Karpas-422 (cell line): ENCODE measurements around the gene CWC27. TPM values are rescaled to one million over a fixed set of nuclear protein-coding genes. Genes with fewer than 3 reads are reported as not detected.

Source experiments
- DNase-seq: peaks from one replicate; pipeline ENCODE4 v3.0.0-alpha.2; 2015
- H2AFZ ChIP-seq: fragments of 200-600 bp; sonication (generic); 2 replicates; pipeline ENCODE4 v1.6.1; 2014; ENCODE audit warnings: antibody characterized with exemption, low read length, mixed read lengths
- H3K27ac ChIP-seq: fragments of 200-600 bp; sonication (generic); 2 replicates; pipeline ENCODE4 v1.5.1; 2014; ENCODE audit warnings: mild to moderate bottlenecking, low read length, moderate library complexity
- H3K27me3 ChIP-seq: fragments of 200-600 bp; sonication (generic); 2 replicates; pipeline ENCODE4 v1.6.1; 2014; ENCODE audit warnings: low read length, mixed read lengths
- H3K36me3 ChIP-seq: fragments of 200-600 bp; sonication (generic); 2 replicates; pipeline ENCODE4 v1.6.1; 2014; ENCODE audit warnings: low read length, mixed read lengths; ENCODE audit not compliant: insufficient read depth
- H3K4me1 ChIP-seq: fragments of 200-600 bp; sonication (generic); 2 replicates; pipeline ENCODE4 v1.6.1; 2014; ENCODE audit warnings: mild to moderate bottlenecking, low read length, mixed read lengths
- H3K4me2 ChIP-seq: fragments of 200-600 bp; sonication (generic); 2 replicates; pipeline ENCODE4 v1.6.1; 2014; ENCODE audit warnings: low read length, low read depth, mild to moderate bottlenecking; ENCODE audit not compliant: poor library complexity, severe bottlenecking
- H3K4me3 ChIP-seq: fragments of 200-600 bp; sonication (generic); 2 replicates; pipeline ENCODE4 v1.5.1; 2014; ENCODE audit warnings: mild to moderate bottlenecking, antibody characterized with exemption, low read length, mixed read lengths
- H3K79me2 ChIP-seq: fragments of 200-600 bp; sonication (generic); 2 replicates; pipeline ENCODE4 v1.6.1; 2014; ENCODE audit warnings: mild to moderate bottlenecking, low read length, mixed read lengths
- H3K9ac ChIP-seq: fragments of 200-600 bp; sonication (generic); 2 replicates; pipeline ENCODE4 v1.6.0; 2014; ENCODE audit warnings: low read length
- H3K9me2 ChIP-seq: fragments of 200-600 bp; sonication (generic), shearing (Covaris generic); replicated peaks from 2 replicates; pipeline ENCODE4 v1.6.0; 2014; ENCODE audit warnings: mild to moderate bottlenecking, low read length, moderate library complexity; ENCODE audit not compliant: insufficient read depth
- H3K9me3 ChIP-seq: fragments of 300-700, 200-600 bp; sonication (generic); 2 replicates; pipeline ENCODE4 v1.6.1; 2014; ENCODE audit warnings: low read length, mixed read lengths
- H4K20me1 ChIP-seq: fragments of 200-600 bp; sonication (generic); 2 replicates; pipeline ENCODE4 v1.6.1; 2014; ENCODE audit warnings: mild to moderate bottlenecking, antibody characterized with exemption, low read length, low read depth; ENCODE audit not compliant: insufficient read depth
- total RNA-seq: library from RNA; depleted of rRNA; stranded (reverse); fragments of >200 nt; shearing (Covaris generic); gene quantifications from 2 replicates; pipeline ENCODE4 v1.2.3, GENCODE V29; 2014; ENCODE audit warnings: low replicate concordance

CWC27 gene
- total RNA-seq, 1 experiment from 2014 or later, result 24.5 TPM

- no peak overlapping the region for H3K27ac ChIP-seq
- no peak overlapping the region for H3K9ac ChIP-seq
- no peaks in the 10 kb centered on the region for H3K79me2 ChIP-seq
- H3K9me2 ChIP-seq, result no peaks in the 10 kb centered on the region
- H2AFZ ChIP-seq, result no peak overlapping the region
- H3K4me1 ChIP-seq, result peaks cover 6% of the 10 kb centered on the region
- no peaks in the 10 kb centered on the region for H4K20me1 ChIP-seq
- no peaks in the 10 kb centered on the region for H3K9me3 ChIP-seq
- no peak overlapping the region for H3K4me2 ChIP-seq
- 0 out of 2 replicates have a peak, but pooled peaks cover 4% of the 10 kb centered on the region for H3K36me3 ChIP-seq
- DNase-seq, result no peak
- H3K4me3 ChIP-seq, result no peak overlapping the region
- H3K27me3 ChIP-seq, result no peaks in the 10 kb centered on the region
These were observed 86.1 kb downstream of the CWC27 start for GRCh38 chr5:64854855-64855254.

- no peak overlapping the region for H3K4me2 ChIP-seq
- no peaks in the 10 kb centered on the region for H3K9me2 ChIP-seq
- H3K27me3 ChIP-seq, result no peaks in the 10 kb centered on the region
- H3K4me3 ChIP-seq, result no peak overlapping the region
- H2AFZ ChIP-seq, result no peak overlapping the region
- H3K36me3 ChIP-seq, result no peaks in the 10 kb centered on the region
- H3K9ac ChIP-seq, result no peak overlapping the region
- no peaks in the 10 kb centered on the region for H3K79me2 ChIP-seq
- H3K27ac ChIP-seq, result no peak overlapping the region
- no peaks in the 10 kb centered on the region for H3K9me3 ChIP-seq
- DNase-seq, result no peak
- H3K4me1 ChIP-seq, result no peaks in the 10 kb centered on the region
- no peaks in the 10 kb centered on the region for H4K20me1 ChIP-seq
These were observed 91.2 kb downstream of the CWC27 start for GRCh38 chr5:64859881-64860280.

GRCh38 chr5:64861281-64861680, 92.6 kb downstream of the CWC27 start:
- no peak overlapping the region for H3K4me3 ChIP-seq
- no peak overlapping the region for H3K27ac ChIP-seq
- no peak for DNase-seq
- no peak overlapping the region for H2AFZ ChIP-seq
- no peaks in the 10 kb centered on the region for H4K20me1 ChIP-seq
- no peaks in the 10 kb centered on the region for H3K27me3 ChIP-seq
- no peaks in the 10 kb centered on the region for H3K36me3 ChIP-seq
- H3K9me2 ChIP-seq, result no peaks in the 10 kb centered on the region
- no peaks in the 10 kb centered on the region for H3K4me1 ChIP-seq
- H3K79me2 ChIP-seq, result no peaks in the 10 kb centered on the region
- H3K9ac ChIP-seq, result no peak overlapping the region
- no peaks in the 10 kb centered on the region for H3K9me3 ChIP-seq
- H3K4me2 ChIP-seq, result no peak overlapping the region

DNA sequence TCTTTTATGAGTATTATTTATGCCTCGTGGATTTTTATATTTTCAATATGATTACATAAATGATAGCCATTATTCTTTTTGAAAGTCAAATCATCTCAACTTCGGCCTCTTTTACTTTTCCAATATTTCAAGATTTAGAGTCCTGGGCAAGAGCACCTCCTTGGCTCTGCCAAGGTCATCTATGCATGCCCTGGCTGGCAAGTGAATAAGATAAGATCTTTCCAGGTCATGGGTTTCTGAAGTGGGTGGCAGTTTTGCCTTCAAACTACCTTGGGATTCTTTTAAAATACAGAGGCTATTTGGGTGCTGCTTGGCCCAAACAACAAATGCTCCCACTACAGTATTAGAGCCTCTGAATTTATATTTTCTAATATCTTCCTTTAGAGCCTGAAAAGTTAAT, 95.4 kb downstream of the CWC27 start:
- Histone ChIP-seq H2AFZ (no peak overlapping the region), H3K9ac (no peak overlapping the region), H3K9me2 (no peaks in the 10 kb centered on the region), H3K4me1 (no peaks in the 10 kb centered on the region), H3K4me3 (no peak overlapping the region), H4K20me1 (no peaks in the 10 kb centered on the region), H3K9me3 (no peaks in the 10 kb centered on the region), H3K27me3 (no peaks in the 10 kb centered on the region), H3K36me3 (no peaks in the 10 kb centered on the region), H3K79me2 (no peaks in the 10 kb centered on the region), H3K27ac (no peak overlapping the region), H3K4me2 (no peak overlapping the region)
- DNase-seq, result no peak

GRCh38 chr5:64865662-64866061, 96.9 kb downstream of the CWC27 start:
- Histone ChIP-seq H3K79me2 (no peaks in the 10 kb centered on the region), H3K4me1 (no peaks in the 10 kb centered on the region), H3K9ac (no peak overlapping the region), H3K4me3 (no peak overlapping the region), H4K20me1 (no peaks in the 10 kb centered on the region), H3K27ac (no peak overlapping the region), H3K36me3 (no peaks in the 10 kb centered on the region), H3K9me3 (no peaks in the 10 kb centered on the region), H3K27me3 (no peaks in the 10 kb centered on the region), H3K9me2 (no peaks in the 10 kb centered on the region), H2AFZ (no peak overlapping the region), H3K4me2 (no peak overlapping the region)
- DNase-seq, result no peak

- DNase-seq, result no peak
- no peak overlapping the region for H3K4me2 ChIP-seq
- H3K36me3 ChIP-seq, result no peaks in the 10 kb centered on the region
- H3K9me2 ChIP-seq, result no peaks in the 10 kb centered on the region
- no peaks in the 10 kb centered on the region for H4K20me1 ChIP-seq
- no peaks in the 10 kb centered on the region for H3K4me1 ChIP-seq
- H3K27ac ChIP-seq, result no peak overlapping the region
- H3K9me3 ChIP-seq, result no peaks in the 10 kb centered on the region
- H2AFZ ChIP-seq, result no peak overlapping the region
- H3K79me2 ChIP-seq, result no peaks in the 10 kb centered on the region
- no peaks in the 10 kb centered on the region for H3K27me3 ChIP-seq
- H3K4me3 ChIP-seq, result no peak overlapping the region
- no peak overlapping the region for H3K9ac ChIP-seq
These were observed 100.7 kb downstream of the CWC27 start for GRCh38 chr5:64869419-64869818.

GRCh38 chr5:64872044-64872443, 103.3 kb downstream of the CWC27 start:
- DNase-seq, result no peak
- Histone ChIP-seq H3K4me1 (no peaks in the 10 kb centered on the region), H3K27me3 (no peaks in the 10 kb centered on the region), H3K36me3 (no peaks in the 10 kb centered on the region), H3K27ac (no peak overlapping the region), H3K4me2 (no peak overlapping the region), H3K9me3 (no peaks in the 10 kb centered on the region), H4K20me1 (no peaks in the 10 kb centered on the region), H3K4me3 (no peak overlapping the region), H2AFZ (no peak overlapping the region), H3K79me2 (no peaks in the 10 kb centered on the region), H3K9me2 (no peaks in the 10 kb centered on the region), H3K9ac (no peak overlapping the region)

DNA sequence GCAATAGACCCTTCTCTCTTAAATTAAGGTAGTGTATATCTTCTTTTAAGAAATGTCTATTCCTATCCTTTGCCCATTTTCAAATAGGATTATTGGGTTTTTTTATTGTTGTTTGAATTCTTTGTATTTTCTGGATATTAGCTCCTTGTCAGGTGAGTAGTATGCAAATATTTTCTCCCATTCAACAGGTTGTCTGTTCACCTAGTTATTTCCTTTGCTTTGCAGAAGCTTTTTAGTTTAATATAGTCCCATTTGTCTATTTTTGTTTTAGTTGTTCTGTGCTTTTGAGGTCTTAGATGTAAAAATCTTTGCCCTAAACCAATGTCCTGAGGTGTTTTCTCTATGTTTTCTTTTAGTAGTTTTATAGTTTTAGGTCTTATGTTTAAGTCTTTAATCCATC, 104.7 kb downstream of the CWC27 start:
- no peak for DNase-seq
- H3K9me3 ChIP-seq, result no peaks in the 10 kb centered on the region
- H3K36me3 ChIP-seq, result no peaks in the 10 kb centered on the region
- H3K79me2 ChIP-seq, result no peaks in the 10 kb centered on the region
- H3K4me1 ChIP-seq, result no peaks in the 10 kb centered on the region
- no peaks in the 10 kb centered on the region; the same call in 1 of the 2 replicates for H3K9me2 ChIP-seq
- no peak overlapping the region for H2AFZ ChIP-seq
- H3K4me3 ChIP-seq, result no peak overlapping the region
- H3K27ac ChIP-seq, result no peak overlapping the region
- no peaks in the 10 kb centered on the region for H4K20me1 ChIP-seq
- H3K9ac ChIP-seq, result no peak overlapping the region
- no peaks in the 10 kb centered on the region for H3K27me3 ChIP-seq
- H3K4me2 ChIP-seq, result no peak overlapping the region

- Histone ChIP-seq H3K9me3 (no peaks in the 10 kb centered on the region), H3K9ac (no peak overlapping the region), H3K27me3 (no peaks in the 10 kb centered on the region), H3K4me3 (no peak overlapping the region), H3K27ac (no peak overlapping the region), H2AFZ (no peak overlapping the region), H4K20me1 (no peaks in the 10 kb centered on the region), H3K4me2 (no peak overlapping the region), H3K4me1 (no peaks in the 10 kb centered on the region), H3K9me2 (no peaks in the 10 kb centered on the region; the same call in 1 of the 2 replicates), H3K79me2 (no peaks in the 10 kb centered on the region), H3K36me3 (no peaks in the 10 kb centered on the region)
- no peak for DNase-seq
These were observed 106.0 kb downstream of the CWC27 start for GRCh38 chr5:64874753-64875152.
